Esophagus muscularis mucosa (tissue), 4 donors: ENCODE results near the gene GPRIN3. TPM values are rescaled to one million over a fixed set of nuclear protein-coding genes. Genes with fewer than 3 reads are reported as not detected.

ENCODE experiments used
- DNase-seq: peaks from one replicate; pipeline ENCODE4 v3.0.0-alpha.2; 2017; ENCODE audit errors: extremely low spot score
- H3K27ac ChIP-seq, 4 donors: fragments of 200-600 bp; sonication (generic); replicated peaks in 1 of 4; 1 replicate in 3 of 4; 2 replicates in 1 of 4; pipeline ENCODE4 v1.5.1; 2016 to 2019; ENCODE audit warnings: mild to moderate bottlenecking in 1 of 4
- H3K27me3 ChIP-seq, 4 donors: fragments of 200-600 bp; sonication (generic); one replicate each; pipeline versions ENCODE4 v1.5.1 to v1.6.0; 2016 to 2019
- H3K36me3 ChIP-seq, 4 donors: fragments of 200-600 bp; sonication (generic); one replicate each; pipeline ENCODE4 v1.5.1; 2016 to 2019
- H3K4me1 ChIP-seq, 4 donors: fragments of 200-600 bp; sonication (generic); one replicate each; pipeline ENCODE4 v1.5.1; 2016 to 2019
- H3K4me3 ChIP-seq, 4 donors: fragments of 200-600 bp; sonication (generic); 1 replicate in 2 of 4; 2 replicates in 2 of 4; pipeline ENCODE4 v1.5.1; 2016 to 2019; ENCODE audit warnings: mild to moderate bottlenecking in 4 of 4, moderate library complexity in 1 of 4
- H3K9me3 ChIP-seq, 4 donors: fragments of 200-600 bp; sonication (generic); 1 replicate in 3 of 4; 2 replicates in 1 of 4; pipeline ENCODE4 v1.5.1; 2016 to 2019
- EP300 ChIP-seq: sonication (generic); formaldehyde crosslinking; IDR thresholded peaks from one replicate; pipeline ENCODE4 v1.6.1; 2017; ENCODE audit warnings: antibody characterized with exemption
- POLR2A ChIP-seq: fragments of 450-650 bp; IDR thresholded peaks from one replicate; pipeline ENCODE4 v1.6.1; 2017; ENCODE audit warnings: antibody characterized with exemption, moderate library complexity, mild to moderate bottlenecking, low read depth
- POLR2AphosphoS5 ChIP-seq, 2 donors: sonication (generic); formaldehyde crosslinking; IDR thresholded peaks; one replicate each; pipeline ENCODE4 v1.6.1; 2017; ENCODE audit warnings: antibody characterized with exemption in 2 of 2
- WGBS: methylation state at CpG from one replicate; pipeline ENCODE4 v1.1.5; 2018; 5-methylcytosine and 5-hydroxymethylcytosine counted together
- intact Hi-C: fragments of 100-400 bp; cut with DNase I; formaldehyde crosslinking; loops from one replicate; pipeline ENCODE4 v1.15.1; 2023
- total RNA-seq, 4 donors: library from RNA; depleted of rRNA; stranded (reverse); fragments of >200 nt; gene quantifications; one replicate each; pipeline versions ENCODE4 v1.1.0 to v1.2.1, GENCODE V29; 2016
- TF ChIP-seq, protein P1 (sequence below), 3 experiments: fragments of 200-600 bp in 2 of 3; fragments of 450-650 bp in 1 of 3; sonication (generic) in 2 of 3; IDR thresholded peaks; one replicate each; pipeline ENCODE4 v1.5.1; 2017 to 2019; ENCODE audit warnings: antibody characterized with exemption in 3 of 3, mild to moderate bottlenecking in 2 of 3, moderate library complexity in 1 of 3

The GPRIN3 gene
- total RNA-seq, 4 donors from 2014 or later, result 2.5 to 3.6 (median 2.8) TPM

DNA sequence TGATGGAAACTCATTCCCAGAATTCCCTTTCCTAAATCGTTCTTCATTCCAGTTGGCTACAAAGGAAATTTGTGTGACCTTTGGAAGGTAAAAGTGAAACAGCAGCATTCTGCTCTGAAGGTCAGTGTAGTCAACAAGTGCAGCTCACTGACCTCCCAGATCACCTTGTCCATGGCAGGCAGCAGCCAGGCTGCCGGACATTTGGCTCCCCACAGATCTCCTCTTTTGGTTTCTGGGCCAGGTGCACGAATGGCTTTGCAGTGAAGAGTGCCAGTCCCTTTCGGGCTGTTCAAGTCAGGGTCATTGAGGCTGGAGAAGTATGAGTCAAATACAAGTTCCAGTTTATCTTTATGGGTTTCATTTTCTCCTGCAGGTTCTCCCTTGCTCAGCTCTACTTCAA lies 14.3 kb downstream of the GPRIN3 start:
- intact Hi-C loops, result no loop called here
- H3K36me3 ChIP-seq, result no peaks in the 10 kb centered on the region
- WGBS, result 89% methylated on average over 4 of the region's 4 CpGs
- H3K9me3 ChIP-seq, result no peaks in the 10 kb centered on the region
- H3K4me1 ChIP-seq, result peaks cover 18 to 36% (median 28%) of the 10 kb centered on the region in 4 donors
- H3K4me3 ChIP-seq, result no peak overlapping the region
- TF ChIP-seq POLR2A (no peak), EP300 (no peak), POLR2AphosphoS5 (IDR thresholded peaks at IDR 0.05) (no peak)
- TF ChIP-seq, protein P1, sequence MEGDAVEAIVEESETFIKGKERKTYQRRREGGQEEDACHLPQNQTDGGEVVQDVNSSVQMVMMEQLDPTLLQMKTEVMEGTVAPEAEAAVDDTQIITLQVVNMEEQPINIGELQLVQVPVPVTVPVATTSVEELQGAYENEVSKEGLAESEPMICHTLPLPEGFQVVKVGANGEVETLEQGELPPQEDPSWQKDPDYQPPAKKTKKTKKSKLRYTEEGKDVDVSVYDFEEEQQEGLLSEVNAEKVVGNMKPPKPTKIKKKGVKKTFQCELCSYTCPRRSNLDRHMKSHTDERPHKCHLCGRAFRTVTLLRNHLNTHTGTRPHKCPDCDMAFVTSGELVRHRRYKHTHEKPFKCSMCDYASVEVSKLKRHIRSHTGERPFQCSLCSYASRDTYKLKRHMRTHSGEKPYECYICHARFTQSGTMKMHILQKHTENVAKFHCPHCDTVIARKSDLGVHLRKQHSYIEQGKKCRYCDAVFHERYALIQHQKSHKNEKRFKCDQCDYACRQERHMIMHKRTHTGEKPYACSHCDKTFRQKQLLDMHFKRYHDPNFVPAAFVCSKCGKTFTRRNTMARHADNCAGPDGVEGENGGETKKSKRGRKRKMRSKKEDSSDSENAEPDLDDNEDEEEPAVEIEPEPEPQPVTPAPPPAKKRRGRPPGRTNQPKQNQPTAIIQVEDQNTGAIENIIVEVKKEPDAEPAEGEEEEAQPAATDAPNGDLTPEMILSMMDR (IDR thresholded peaks at IDR 0.05), result no peak
- H3K27me3 ChIP-seq, result no peaks in the 10 kb centered on the region
- no peak overlapping the region for H3K27ac ChIP-seq
- DNase-seq, result no peak

DNA sequence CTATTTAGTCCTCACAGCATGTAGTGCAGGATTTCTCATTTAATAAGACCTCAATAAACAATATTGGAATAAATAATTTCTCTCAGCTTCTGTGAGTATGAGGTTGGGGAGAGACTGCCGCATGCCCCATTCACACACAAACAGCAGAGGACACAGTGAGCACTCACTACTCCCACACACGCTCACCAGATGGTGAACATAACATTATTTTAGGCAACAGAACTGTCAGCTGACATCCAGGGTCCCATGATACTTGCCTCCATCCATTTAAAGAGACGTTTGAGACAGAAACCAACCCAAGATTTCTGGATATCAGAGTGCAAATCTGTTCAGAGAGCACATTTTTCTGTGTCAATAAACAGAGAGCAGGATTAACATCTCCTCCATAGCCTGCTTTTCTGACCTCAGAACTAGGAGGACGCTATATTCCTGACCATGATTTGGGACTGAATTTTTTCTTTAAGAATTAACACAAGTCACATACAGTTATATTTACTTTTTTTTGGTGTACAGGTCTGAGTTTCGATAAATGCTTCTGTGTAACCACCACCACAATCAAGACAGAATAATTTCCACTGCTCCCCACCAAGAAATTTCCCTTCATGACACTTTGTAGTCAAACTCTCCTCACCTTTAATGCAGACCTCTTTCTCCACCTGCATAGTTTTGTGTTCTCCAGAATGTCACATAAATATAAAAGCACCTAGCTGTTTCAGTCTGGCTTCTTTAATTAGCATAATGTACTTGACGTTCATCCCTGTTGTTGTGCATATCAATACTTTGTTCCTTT lies 16.7 kb downstream of the GPRIN3 start:
- TF ChIP-seq POLR2AphosphoS5 (IDR thresholded peaks at IDR 0.05) (no peak), POLR2A (no peak), EP300 (no peak)
- TF ChIP-seq, protein P1 (IDR thresholded peaks at IDR 0.05), result no peak
- no peak for DNase-seq
- no peak overlapping the region for H3K27ac ChIP-seq
- WGBS, result 77% methylated on average over 6 of the region's 6 CpGs
- no peaks in the 10 kb centered on the region for H3K27me3 ChIP-seq
- H3K9me3 ChIP-seq, result no peaks in the 10 kb centered on the region
- H3K36me3 ChIP-seq, result no peaks in the 10 kb centered on the region
- intact Hi-C loops, result no loop called here
- H3K4me3 ChIP-seq, result no peak overlapping the region
- H3K4me1 ChIP-seq, result peaks cover 11 to 24% (median 16%) of the 10 kb centered on the region in 4 donors

DNA sequence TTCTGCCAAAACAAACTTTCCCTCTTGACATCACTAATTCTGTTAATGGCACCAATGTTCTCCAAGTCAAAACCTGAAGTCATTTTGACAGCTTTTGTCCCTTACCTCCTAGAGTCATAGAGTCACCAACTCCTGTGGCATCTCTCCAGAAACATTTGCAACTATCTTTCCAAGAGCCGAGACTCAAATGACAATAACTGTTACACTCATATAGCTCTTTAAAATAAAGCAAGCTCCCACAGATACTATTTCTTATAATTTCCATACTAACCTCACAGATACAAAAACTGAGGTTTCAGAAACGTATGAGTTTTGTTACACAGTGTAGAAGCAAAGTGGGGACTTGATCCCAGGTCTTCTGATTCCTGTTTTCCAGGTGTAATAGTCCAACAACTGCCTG lies 18.3 kb downstream of the GPRIN3 start:
- TF ChIP-seq EP300, result no peak
- TF ChIP-seq POLR2A, result no peak
- TF ChIP-seq POLR2AphosphoS5 (IDR thresholded peaks at IDR 0.05), result no peak
- TF ChIP-seq, protein P1 (IDR thresholded peaks at IDR 0.05), result no peak
- 83% methylated on average over 2 of the region's 2 CpGs for WGBS
- Histone ChIP-seq H3K27me3 (no peaks in the 10 kb centered on the region), H3K9me3 (no peaks in the 10 kb centered on the region), H3K4me3 (no peak overlapping the region), H3K4me1 (peaks cover 0 to 17% (median 6%) of the 10 kb centered on the region in 4 donors), H3K36me3 (no peaks in the 10 kb centered on the region), H3K27ac (no peak overlapping the region)
- intact Hi-C loops, result no loop called here
- DNase-seq, result no peak

DNA sequence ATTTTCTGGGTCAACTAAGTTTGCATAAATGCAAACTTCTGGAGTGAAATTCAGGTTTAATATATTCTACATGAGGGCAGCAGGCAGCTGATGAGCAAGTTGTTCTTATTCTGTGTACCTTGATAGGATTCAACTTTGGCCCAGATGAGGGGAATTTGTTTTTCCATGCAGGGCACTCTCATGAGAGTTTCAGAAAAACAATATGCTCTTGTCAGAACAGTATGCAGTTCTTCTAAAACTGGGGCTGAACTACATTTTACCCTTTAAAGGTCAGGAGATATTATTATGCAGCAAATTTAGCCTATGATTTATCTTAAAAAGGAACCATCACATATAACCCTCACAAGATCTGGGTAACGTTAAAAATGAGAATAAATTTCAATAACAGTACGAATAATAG lies 19.2 kb downstream of the GPRIN3 start:
- no peaks in the 10 kb centered on the region for H3K36me3 ChIP-seq
- H3K4me1 ChIP-seq, result peaks cover 0 to 19% (median 3%) of the 10 kb centered on the region in 4 donors
- no peak overlapping the region for H3K27ac ChIP-seq
- DNase-seq, result no peak
- intact Hi-C loops, result no loop called here
- WGBS, result 92% methylated on average over 2 of the region's 2 CpGs
- TF ChIP-seq, protein P1 (IDR thresholded peaks at IDR 0.05), result no peak
- TF ChIP-seq POLR2AphosphoS5 (IDR thresholded peaks at IDR 0.05), result no peak
- no peaks in the 10 kb centered on the region for H3K27me3 ChIP-seq
- H3K9me3 ChIP-seq, result no peaks in the 10 kb centered on the region
- H3K4me3 ChIP-seq, result no peak overlapping the region

DNA sequence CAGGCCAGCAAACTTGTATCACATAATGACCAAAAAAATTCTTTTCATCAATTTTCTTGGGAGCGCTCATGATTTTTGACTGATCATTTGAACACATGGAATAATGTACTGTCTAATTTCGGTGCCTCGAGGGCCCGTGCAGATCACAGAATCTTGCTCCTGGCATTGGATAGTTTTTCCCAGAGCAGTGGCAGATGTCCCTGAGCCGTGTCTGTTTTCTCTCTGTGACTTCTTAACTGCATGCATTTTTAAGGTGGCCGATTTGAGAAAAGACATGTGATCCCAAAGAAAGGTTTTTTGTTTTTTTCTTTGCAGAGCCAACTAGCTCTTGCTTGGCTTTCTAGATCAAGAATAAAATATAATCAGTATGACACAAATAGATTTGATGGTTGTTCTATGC lies 19.7 kb downstream of the GPRIN3 start:
- Histone ChIP-seq H3K9me3 (no peaks in the 10 kb centered on the region), H3K27me3 (no peaks in the 10 kb centered on the region), H3K27ac (no peak overlapping the region), H3K4me3 (no peak overlapping the region), H3K36me3 (no peaks in the 10 kb centered on the region), H3K4me1 (peaks cover 0 to 21% (median 0%) of the 10 kb centered on the region in 4 donors)
- TF ChIP-seq EP300, result no peak
- TF ChIP-seq POLR2A, result no peak
- TF ChIP-seq, protein P1 (IDR thresholded peaks at IDR 0.05), result no peak
- TF ChIP-seq POLR2AphosphoS5 (IDR thresholded peaks at IDR 0.05), result no peak
- 78% methylated on average over 6 of the region's 6 CpGs for WGBS
- intact Hi-C loops, result no loop called here
- no peak for DNase-seq
